Suprapubic skin (tissue), 3 donors: Measurements from ENCODE around the gene TNXB.
"Not testable (repeated sequence)": the region's sequence is repeated elsewhere in the genome, so short reads cannot be mapped to it uniquely, and the experiment has no call there.

Experiments used
- CTCF ChIP-seq, 2 donors: fragments of 200-600 bp in 1 of 2; fragments of 450-650 bp in 1 of 2; sonication (generic) in 1 of 2; IDR thresholded peaks; one replicate each; pipeline ENCODE4 v1.5.1; 2016 to 2019; ENCODE audit warnings: antibody characterized with exemption in 2 of 2, mild to moderate bottlenecking in 1 of 2, moderate library complexity in 1 of 2
- EP300 ChIP-seq: sonication (generic); formaldehyde crosslinking; IDR thresholded peaks from one replicate; pipeline ENCODE4 v1.6.1; 2017; ENCODE audit warnings: antibody characterized with exemption
- POLR2A ChIP-seq, 2 donors: fragments of 450-650 bp; IDR thresholded peaks; one replicate each; pipeline ENCODE4 v1.6.1; 2017; ENCODE audit warnings: antibody characterized with exemption in 2 of 2, mild to moderate bottlenecking in 2 of 2, moderate library complexity in 2 of 2

- not testable (repeated sequence) for TF ChIP-seq CTCF (IDR thresholded peaks at IDR 0.05); POLR2A (IDR thresholded peaks at IDR 0.05); EP300
Measured at GRCh38 chr6:32052626-32053025, 56.5 kb downstream of the TNXB start.
